NCI-H146 (cell line): Measurements from ENCODE around the gene METTL27.
"Not testable (repeated sequence)": the region's sequence is repeated elsewhere in the genome, so short reads cannot be mapped to it uniquely, and the experiment has no call there.

Experiments
- DNase-seq: peaks from one replicate; lab custom pipeline; 2025; lab: John Stamatoyannopoulos, UW

METTL27 gene

DNA sequence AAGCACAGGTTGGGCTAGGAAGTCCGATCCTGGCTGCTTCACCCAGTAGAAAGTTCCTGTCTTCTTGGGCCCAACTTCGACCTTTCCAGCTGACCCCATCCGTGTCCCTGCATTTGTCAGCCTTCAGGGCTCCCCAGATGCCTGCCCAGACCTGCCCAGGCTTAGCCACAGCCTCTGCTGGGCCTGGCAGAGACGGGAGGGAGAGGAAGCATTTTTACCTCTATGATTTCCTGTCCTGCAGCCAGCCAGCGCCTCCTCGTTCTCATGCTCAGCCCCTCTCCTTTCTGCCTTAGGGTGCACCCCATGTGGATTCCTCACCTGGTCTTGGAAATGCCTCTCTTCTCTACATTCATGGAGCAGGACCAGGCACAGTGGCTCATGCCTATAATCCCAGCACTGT lies 3.7 kb downstream of the METTL27 start:
- no peak for DNase-seq

DNA sequence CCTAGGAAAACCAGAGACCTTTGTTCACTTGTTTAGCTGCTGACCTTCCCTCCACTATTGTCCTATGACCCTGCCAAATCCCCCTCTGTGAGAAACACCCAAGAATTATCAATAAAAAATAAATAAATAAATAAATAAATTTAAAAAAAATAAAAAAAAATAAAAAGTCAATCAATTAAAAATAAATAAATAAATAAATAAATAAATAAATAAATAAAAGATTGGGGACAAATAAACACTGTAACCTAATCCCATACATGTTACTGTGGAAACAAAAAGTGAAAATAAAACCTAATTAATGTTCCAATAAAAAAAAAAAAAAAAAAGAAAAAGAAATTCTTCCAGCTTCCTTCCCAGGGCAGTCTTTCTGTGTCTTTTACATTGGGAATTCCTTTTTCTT lies 5.1 kb downstream of the METTL27 start:
- DNase-seq = not testable (repeated sequence)

DNA sequence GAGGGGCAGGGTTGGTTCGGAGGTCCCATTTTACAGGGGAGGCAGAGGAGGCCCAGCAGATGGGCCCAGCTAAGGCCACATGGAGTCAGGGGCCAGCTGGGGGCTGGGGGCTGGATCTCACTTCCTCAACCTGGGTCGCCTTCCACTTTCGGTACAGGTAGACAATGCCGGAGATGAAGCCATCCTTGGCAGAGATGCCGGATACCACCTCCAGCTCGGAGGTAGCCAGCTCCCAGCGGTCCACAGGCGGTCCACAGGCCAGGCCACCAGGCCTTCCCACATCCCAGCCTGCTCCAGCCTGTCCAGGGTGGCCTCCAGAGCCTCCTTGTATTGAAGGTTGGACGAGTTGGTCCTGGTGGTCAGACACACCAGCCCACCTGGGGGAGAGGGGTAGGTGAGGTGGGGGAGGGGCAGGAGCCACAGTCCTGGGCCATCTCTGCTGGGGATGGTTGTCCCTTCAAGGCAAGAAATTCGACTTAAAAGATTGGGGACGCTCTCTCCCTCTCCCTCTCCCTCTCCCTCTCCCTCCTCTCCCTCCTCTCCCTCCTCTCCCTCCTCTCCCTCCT lies 7.6 kb downstream of the METTL27 start:
- DNase-seq = no peak

DNA sequence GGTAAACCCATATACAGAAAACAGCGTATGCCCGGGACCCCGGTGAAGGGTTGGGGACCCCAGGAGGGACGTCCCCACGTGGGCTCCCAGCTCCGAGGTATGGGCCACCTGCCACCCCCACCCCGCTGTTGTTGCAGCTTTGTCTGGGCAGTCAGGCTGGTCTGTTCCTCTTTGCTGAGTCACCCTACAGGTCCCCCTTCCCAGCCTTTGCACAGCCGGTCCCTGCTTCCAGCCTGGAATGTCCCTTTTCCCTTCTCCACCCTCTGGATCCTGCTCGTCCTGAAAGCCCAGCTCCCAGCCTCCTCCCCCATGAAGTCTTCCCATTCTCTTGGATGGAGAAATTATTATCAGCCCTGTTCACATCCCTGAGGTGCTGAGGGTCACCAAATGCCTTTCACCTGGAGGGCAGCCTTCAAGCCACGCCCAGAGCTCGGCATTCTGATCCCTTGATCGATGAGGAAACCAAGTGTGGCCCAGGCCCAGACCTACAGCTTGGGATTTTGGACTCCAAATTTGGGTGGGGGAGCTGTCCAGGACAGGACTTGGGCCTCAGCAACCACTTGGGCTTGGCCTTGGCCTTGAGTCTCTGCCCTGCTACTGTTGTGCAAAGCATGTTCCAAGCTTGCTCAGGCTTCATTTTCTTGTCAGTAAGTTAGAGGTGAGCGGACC lies 8.9 kb downstream of the METTL27 start:
- no peak for DNase-seq

DNA sequence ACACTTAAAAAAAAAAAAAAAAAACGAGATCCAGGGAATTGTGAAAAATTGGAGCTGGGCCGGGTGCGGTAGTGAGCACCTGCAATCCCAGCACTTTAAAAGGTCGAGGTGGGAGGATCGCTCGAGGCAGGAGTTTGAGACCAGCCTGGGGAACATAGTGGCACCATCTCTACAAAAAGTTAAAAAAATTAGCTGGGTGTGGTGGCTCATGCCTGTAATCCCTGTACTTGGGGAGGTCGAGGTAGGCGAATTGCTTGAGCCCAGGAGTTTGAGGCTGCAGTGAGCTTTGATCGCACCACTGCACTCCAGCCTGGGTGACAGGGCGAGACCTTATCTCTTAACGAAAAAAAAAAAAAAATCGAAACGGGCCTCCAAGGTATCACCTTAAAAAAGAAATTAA lies 9.5 kb downstream of the METTL27 start:
- DNase-seq = no peak

DNA sequence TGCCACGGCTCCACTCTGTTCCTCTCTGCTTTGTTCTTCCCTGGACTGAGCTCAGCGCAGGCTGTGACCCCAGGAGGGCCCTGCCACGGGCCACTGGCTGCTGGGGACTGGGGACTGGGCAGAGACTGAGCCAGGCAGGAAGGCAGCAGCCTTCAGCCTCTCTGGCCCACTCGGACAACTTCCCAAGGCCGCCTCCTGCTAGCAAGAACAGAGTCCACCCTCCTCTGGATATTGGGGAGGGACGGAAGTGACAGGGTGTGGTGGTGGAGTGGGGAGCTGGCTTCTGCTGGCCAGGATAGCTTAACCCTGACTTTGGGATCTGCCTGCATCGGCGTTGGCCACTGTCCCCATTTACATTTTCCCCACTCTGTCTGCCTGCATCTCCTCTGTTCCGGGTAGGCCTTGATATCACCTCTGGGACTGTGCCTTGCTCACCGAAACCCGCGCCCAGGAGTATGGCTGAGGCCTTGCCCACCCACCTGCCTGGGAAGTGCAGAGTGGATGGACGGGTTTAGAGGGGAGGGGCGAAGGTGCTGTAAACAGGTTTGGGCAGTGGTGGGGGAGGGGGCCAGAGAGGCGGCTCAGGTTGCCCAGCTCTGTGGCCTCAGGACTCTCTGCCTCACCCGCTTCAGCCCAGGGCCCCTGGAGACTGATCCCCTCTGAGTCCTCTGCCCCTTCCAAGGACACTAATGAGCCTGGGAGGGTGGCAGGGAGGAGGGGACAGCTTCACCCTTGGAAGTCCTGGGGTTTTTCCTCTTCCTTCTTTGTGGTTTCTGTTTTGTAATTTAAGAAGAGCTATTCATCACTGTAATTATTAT lies 10.3 kb downstream of the METTL27 start:
- DNase-seq = no peak

DNA sequence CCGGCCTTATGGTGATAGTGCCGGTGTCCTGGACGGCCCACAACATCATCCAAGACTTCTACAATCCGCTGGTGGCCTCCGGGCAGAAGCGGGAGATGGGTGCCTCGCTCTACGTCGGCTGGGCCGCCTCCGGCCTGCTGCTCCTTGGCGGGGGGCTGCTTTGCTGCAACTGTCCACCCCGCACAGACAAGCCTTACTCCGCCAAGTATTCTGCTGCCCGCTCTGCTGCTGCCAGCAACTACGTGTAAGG lies 10.8 kb downstream of the METTL27 start:
- no peak for DNase-seq

DNA sequence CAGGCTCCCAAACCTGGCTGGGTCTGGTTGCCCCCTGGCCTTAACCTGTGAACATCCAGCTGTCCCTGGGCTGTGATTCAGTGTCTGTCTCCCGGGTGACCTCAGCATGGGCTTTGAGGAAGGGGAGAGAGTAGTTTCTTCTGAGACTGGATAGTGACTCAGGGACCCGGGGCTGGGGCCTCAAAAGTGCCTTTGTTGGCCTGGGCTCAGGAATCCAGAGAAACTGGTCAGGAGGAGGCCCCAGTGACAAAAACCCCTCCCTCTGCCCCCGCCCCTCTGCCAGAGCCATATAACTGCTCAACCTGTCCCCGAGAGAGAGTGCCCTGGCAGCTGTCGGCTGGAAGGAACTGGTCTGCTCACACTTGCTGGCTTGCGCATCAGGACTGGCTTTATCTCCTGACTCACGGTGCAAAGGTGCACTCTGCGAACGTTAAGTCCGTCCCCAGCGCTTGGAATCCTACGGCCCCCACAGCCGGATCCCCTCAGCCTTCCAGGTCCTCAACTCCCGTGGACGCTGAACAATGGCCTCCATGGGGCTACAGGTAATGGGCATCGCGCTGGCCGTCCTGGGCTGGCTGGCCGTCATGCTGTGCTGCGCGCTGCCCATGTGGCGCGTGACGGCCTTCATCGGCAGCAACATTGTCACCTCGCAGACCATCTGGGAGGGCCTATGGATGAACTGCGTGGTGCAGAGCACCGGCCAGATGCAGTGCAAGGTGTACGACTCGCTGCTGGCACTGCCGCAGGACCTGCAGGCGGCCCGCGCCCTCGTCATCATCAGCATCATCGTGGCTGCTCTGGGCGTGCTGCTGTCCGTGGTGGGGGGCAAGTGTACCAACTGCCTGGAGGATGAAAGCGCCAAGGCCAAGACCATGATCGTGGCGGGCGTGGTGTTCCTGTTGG lies 11.4 kb downstream of the METTL27 start, which contains the start of gene CLDN4:
Gene CLDN4 (plus strand): TSS at position 316 of the 903 bp plus-strand sequence. CDS start 206 bp downstream, at position 522.
- no peak for DNase-seq

DNA sequence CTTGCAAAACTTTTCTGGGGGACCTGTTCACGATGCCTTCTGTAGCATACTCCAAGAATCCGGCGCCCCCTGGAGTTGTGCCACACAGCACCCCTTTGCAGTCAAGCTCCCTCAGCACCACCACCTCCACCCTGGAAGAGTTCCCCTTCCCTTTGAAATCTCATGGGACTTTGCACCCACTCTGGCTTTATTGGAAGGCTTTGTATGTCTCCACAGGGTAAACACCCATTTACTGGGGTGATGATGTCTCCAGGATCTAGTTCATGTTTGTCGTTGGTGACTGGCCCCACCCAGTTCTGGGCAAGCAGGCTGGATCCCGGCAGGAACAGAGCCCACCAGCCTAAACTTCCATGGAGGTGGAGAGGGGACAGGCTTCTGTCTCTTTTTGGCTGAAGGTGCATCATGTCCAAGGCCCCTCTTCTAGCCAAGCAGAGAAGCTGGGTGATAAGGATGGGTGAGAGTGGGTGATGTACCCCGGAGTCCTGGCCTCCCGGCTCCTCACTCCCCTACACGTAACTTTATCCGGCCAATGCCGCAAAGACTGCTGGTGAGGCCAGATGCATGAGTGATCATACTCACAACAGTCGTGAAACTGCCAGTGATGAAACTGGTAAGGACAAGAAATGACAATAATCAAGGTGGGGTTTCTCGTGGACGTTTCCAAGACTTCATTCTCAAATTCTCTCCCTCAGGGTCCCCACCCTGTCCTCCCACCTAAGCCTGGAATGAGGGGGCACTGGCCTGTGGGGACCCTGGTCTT lies 12.2 kb downstream of the METTL27 start:
- no peak for DNase-seq

DNA sequence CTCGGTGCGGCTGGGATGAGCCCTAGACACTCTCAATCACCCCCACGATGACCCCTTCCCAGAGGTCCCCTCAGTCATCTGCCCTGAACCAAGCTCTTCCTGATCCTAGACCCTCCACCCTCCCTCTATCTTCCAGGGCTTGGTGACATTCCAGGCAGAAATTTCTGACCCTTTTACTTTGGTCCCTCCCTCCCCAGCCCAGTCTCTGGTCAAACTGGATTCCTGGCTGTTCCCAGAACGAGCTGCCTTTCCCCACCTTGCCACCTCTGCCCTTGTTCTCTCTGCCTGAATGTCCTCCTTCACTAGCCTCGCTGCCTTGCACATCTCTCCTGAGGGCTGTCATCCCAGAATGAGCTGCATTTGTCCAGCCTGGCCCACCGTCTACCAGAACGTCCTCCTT lies 12.8 kb downstream of the METTL27 start:
- DNase-seq = no peak

DNA sequence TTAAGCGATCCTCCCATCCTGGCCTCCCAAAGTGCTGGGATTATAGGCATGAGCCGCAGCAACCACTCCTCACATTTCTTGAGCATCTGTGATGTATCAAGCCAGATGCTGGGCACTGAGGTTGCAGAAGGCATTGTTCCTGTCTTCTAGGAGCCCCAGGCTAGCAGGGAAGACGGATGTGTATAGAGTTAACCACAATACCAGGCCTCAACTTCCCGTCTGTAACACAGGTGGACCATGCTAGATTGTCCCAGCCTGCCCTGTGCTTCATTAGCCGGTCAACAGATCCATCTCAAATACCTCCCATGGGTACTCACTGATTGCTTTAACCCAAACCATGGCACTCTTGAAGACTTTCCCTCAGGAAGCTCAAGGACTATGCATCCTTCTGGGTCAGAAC lies 13.3 kb downstream of the METTL27 start:
- DNase-seq = no peak

DNA sequence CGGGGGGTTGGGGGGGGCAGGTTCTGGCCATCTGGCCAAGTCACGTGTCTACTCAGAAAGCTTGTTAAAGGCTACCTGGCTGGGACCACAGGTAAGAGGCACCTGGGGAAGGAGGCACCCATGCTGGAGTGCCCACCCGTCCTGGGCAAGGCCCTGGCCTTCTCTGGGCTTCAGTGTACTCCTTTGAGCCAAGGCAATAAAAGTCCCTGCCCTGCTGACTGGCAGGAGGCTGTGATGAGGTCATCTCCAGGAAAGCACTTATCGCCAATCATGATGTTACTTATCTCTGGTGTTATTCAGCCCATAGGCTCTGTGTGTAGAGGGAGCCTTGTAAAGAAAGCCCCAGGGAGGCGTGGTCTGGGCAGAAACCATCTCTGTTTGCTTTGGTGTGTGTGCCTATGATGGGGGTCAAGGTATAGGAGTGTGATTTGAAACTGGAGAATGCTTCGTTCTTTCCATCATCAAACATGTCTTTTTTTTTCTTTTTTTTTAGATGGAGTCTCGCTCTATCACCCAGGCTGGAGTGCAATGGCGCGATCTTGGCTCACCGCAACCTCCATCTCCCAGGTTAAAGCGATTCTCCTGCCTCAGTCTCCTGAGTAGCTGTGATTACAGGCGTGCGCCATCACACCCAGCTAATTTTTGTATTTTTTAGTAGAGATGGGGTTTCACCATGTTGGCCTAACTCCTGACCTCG lies 14.1 kb downstream of the METTL27 start:
- DNase-seq = peak; percentile 97

DNA sequence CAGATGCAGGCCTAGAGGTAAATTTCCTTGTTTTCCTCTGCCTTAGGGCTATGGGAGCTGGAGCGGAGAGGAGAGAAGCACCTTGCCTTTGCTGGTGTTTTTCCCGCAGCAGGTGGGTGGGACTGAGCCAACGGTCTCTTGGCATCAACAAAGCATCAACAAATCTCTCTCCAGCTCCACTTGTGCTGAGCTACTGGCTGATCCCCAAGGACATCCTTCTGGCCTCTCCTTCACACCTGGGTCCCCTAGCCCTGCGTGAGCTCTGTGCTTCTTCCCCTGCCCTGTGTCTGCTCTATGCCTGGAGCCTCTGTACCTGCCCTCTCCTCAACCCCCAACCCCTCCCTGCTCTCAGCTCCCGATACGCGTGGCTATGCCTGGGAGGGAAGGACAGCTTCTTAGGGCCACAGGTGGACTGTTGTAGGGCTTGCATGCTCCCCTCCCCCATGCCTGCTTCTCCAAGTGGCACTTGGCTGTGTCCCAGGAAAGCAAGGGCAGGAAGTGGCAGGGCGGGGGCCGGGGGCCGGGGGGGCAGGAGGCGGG lies 14.7 kb downstream of the METTL27 start:
- DNase-seq = peak; percentile 97

DNA sequence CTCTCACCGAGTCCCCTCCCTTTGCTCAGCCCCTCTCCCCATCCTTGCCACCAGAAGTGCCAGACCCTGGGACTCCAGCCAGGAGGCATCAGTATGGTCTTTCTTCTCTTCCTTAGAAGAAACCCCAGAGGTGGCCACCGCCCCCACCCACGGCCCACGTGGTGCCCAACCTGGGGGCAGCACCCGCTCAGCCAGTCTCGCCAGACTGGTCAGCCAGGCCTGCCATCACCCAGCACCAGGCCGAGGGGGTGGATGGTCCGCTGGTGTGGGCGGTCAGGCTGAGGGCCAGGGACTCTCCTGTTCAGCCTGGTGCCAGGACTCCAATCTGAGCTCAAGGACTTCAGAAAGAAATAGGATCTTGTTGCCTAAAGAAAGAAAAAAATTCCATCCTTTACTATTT lies 17.3 kb downstream of the METTL27 start:
- DNase-seq = no peak

DNA sequence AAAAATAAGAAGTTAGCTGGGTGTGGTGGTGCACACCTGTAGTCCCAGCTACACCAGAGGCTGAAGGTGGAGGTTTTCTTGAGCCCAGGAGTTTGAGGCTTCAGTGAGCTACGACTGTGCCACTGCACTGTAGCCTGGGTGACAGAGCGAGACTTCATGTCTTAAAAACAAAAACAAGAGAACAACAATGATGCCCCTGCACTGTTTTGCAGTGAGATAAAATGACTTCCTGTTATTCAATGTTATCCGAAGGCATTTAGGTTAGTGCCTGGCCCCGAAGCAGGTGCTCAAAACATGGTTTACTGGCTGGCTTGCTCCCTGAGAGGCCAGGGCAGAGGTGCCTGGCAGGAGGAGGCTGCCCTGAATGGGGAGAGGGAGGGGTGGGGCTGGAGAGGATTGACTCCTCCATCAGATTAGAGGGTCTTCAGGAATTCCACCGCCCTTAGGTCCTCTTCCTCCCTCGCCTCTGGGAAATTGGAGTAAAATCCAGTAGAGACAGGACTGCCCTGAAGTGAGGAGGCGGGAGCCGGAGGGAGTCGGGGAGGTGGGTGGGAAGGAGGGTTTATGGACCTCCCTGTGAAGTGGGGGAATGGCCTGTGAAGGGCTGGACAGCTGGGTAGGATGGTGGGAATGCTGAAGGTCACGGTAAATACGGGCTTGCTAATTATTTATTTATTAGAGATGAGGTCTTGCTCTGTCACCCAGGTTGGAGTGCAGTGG lies 18.3 kb downstream of the METTL27 start:
- DNase-seq = no peak

DNA sequence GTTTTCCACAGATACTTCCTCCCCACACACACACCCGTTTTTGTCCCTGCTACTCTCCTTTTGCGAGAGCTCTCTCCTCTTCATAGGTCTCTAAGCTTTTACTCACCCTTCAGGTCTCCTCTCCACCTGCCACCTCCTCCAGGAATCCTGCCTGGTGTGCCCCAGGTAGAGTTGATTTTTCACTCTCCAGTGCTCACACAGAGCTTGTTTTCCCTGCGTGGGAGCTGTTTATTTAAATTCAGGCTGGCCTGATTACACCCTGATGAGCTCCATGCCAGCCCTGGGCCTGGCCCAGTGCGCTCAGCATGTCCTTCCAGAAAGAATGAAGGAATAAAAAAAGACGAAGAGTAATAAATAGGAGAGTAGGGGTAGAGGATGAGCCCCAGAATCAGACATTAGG lies 19.1 kb downstream of the METTL27 start:
- DNase-seq = no peak

DNA sequence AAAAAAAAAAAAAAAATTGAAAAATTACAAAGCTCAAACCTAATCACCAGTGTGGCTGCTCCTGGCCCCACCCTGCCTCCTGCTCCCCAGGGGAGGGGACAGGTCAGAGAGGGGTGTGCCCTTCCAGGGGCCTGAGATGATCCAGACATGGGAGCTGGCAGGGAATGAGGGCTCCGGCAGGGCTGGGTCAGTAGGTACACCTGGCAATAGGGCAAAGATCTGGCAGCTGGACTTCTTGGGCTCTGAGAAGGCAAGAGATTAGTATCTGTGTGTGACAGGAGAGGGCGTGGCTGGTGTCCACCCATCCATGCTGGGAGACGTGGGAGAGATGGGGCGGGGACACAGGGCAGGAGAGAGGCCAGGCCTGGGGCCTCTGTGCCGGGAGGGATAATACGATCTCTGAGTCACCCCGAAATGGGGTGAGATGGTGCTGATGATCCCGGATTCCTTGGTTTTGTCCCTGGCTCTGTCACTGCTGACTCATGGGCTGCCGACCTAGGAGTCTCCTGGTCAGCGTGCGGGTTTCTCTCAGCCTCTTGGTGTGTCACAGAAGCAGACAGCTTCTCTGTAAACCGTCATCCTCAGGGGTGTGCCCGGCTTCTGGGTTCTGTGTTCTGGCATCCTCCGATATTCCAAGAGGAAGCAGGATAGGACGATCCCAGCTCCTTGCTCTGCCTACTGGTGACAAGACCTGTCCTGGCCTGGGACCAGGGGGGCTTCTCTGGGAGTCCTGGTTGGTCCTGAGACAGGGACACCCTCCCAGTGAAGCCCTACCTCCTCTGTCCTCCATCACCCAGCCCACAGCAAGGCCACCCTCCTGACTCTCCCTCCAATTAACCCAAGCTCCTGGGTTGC lies 19.8 kb downstream of the METTL27 start:
- peak; percentile 42 for DNase-seq

DNA sequence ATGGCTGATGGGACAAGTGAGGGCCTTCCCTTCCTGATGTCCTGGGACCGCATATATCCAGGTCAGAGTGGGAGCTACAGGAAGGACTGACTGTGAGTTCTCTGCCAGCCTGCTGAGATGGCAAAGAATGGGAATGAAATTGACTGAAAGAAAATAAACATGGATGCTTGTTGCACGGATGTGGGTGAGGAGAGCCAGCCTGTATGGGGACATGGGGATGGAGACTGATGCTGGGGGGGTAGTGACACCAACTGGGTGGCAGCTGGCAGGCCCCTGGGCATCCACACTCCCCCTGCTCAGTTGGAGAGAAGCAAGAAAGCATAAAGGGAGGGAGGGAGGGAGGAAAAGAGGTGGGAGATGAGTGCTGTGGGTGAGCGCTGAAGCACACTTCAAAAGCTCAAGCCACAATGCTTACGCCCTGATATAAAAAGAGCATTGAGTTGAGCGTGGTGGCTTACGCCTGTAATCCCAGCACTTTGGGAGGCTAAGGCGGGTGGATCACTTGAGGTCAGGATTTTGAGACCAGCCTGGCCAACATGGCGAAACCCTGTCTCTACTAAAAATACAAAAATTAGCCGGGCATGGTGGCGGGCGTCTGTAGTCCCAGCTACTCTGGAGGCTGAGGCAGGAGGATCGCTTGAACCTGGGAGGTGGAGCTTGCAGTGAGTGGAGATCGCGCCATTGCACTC lies 20.6 kb downstream of the METTL27 start:
- DNase-seq = not testable (repeated sequence)

DNA sequence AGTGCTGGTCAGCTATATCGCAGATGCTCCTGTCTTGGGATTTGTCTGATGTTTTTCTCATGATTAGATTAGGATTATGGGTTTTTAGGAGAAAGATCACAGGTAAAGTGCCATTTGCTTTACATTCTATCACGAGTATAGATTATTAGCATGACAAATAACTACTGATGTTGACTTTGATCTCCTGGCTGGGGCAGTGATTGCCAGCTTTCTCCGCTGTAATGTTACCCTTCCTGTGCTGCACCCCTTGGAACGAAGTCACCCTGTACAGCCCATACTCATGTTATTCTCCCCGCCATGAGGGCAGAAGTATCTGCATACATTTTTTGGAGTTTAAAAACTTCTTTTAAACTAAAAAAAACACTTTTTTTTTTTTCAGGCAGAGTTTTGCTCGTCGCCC lies 22.3 kb downstream of the METTL27 start:
- DNase-seq = no peak
